ENCODE results near the gene CFAP99.

GRCh38 chr4:2418650-2419571 is at the start of gene CFAP99:
- no peak; the same call in 1 of the 2 replicates for TF ChIP-seq TAF1 (IDR thresholded peaks at IDR 0.05; ENCODE audit: low read depth)
- no peak for TF ChIP-seq FOXM1 (IDR thresholded peaks at IDR 0.05; ENCODE audit: borderline replicate concordance, low read depth)
- TF ChIP-seq YY1 (IDR thresholded peaks at IDR 0.05; ENCODE audit: low read depth): peak; percentile 63; the same call in 1 of the 2 replicates
- peak; percentile 79 for TF ChIP-seq CREB1 (IDR thresholded peaks at IDR 0.05; ENCODE audit: low read depth)
- peak; percentile 33; the same call in 1 of the 2 replicates for TF ChIP-seq EP300 (IDR thresholded peaks at IDR 0.05; ENCODE audit: borderline replicate concordance)
- TF ChIP-seq TEAD4 (IDR thresholded peaks at IDR 0.05): no peak
- no peak for TF ChIP-seq RAD21 (IDR thresholded peaks at IDR 0.05; ENCODE audit: low read depth)
- peak; percentile 83 for TF ChIP-seq USF1 (IDR thresholded peaks at IDR 0.05)
- TF ChIP-seq EGR1 (IDR thresholded peaks at IDR 0.05): 0 out of 2 replicates have a peak, but pooled peaks have one; percentile 58
- no peak for TF ChIP-seq ZBTB7A (IDR thresholded peaks at IDR 0.05; ENCODE audit: low read depth)
- TF ChIP-seq, protein P1, sequence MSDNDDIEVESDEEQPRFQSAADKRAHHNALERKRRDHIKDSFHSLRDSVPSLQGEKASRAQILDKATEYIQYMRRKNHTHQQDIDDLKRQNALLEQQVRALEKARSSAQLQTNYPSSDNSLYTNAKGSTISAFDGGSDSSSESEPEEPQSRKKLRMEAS (IDR thresholded peaks at IDR 0.05): peak; percentile 64
- no peak for TF ChIP-seq CEBPB (IDR thresholded peaks at IDR 0.05)
- TF ChIP-seq, protein P2, sequence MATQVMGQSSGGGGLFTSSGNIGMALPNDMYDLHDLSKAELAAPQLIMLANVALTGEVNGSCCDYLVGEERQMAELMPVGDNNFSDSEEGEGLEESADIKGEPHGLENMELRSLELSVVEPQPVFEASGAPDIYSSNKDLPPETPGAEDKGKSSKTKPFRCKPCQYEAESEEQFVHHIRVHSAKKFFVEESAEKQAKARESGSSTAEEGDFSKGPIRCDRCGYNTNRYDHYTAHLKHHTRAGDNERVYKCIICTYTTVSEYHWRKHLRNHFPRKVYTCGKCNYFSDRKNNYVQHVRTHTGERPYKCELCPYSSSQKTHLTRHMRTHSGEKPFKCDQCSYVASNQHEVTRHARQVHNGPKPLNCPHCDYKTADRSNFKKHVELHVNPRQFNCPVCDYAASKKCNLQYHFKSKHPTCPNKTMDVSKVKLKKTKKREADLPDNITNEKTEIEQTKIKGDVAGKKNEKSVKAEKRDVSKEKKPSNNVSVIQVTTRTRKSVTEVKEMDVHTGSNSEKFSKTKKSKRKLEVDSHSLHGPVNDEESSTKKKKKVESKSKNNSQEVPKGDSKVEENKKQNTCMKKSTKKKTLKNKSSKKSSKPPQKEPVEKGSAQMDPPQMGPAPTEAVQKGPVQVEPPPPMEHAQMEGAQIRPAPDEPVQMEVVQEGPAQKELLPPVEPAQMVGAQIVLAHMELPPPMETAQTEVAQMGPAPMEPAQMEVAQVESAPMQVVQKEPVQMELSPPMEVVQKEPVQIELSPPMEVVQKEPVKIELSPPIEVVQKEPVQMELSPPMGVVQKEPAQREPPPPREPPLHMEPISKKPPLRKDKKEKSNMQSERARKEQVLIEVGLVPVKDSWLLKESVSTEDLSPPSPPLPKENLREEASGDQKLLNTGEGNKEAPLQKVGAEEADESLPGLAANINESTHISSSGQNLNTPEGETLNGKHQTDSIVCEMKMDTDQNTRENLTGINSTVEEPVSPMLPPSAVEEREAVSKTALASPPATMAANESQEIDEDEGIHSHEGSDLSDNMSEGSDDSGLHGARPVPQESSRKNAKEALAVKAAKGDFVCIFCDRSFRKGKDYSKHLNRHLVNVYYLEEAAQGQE (IDR thresholded peaks at IDR 0.05; ENCODE audit: low read depth): no peak
